ENCODE measurements around the gene USH1C.

USH1C gene

GRCh38 chr11:17568944-17569343 lies 24.7 kb upstream of the USH1C start:
- DNase-seq = no peak

- DNase-seq = no peak
Measured at GRCh38 chr11:17564687-17565042, 20.4 kb upstream of the USH1C start.

- no peak for DNase-seq
Measured at GRCh38 chr11:17563961-17564686, 19.9 kb upstream of the USH1C start.

- DNase-seq = no peak
Measured at GRCh38 chr11:17563231-17563646, 19.0 kb upstream of the USH1C start.

GRCh38 chr11:17561526-17561925 lies 17.3 kb upstream of the USH1C start:
- DNase-seq = no peak

GRCh38 chr11:17561111-17561415 lies 16.8 kb upstream of the USH1C start:
- DNase-seq = no peak

- no peak for DNase-seq
Measured at GRCh38 chr11:17560281-17561110, 16.3 kb upstream of the USH1C start.

- no peak for DNase-seq
Measured at GRCh38 chr11:17559341-17560087, 15.3 kb upstream of the USH1C start.

- no peak for DNase-seq
Measured at GRCh38 chr11:17558916-17559315, 14.7 kb upstream of the USH1C start.

- DNase-seq = no peak
Measured at GRCh38 chr11:17558025-17558780, 14.0 kb upstream of the USH1C start.

- no peak for DNase-seq
Measured at GRCh38 chr11:17556999-17557398, 12.8 kb upstream of the USH1C start.

- no peak for DNase-seq
Measured at GRCh38 chr11:17554487-17554886, 10.3 kb upstream of the USH1C start.

GRCh38 chr11:17553249-17553546 lies 9.0 kb upstream of the USH1C start:
- DNase-seq = no peak

- no peak for DNase-seq
Measured at GRCh38 chr11:17552392-17553248, 8.4 kb upstream of the USH1C start.

- DNase-seq = no peak
Measured at GRCh38 chr11:17552041-17552355, 7.8 kb upstream of the USH1C start.

GRCh38 chr11:17551347-17552040 lies 7.3 kb upstream of the USH1C start:
- no peak for DNase-seq

- no peak for DNase-seq
Measured at GRCh38 chr11:17550450-17551346, 6.5 kb upstream of the USH1C start.

GRCh38 chr11:17548444-17548843 lies 4.2 kb upstream of the USH1C start:
- no peak for DNase-seq

- no peak for DNase-seq
Measured at GRCh38 chr11:17547932-17548331, 3.7 kb upstream of the USH1C start.

- DNase-seq = no peak
Measured at GRCh38 chr11:17547051-17547577, 2.9 kb upstream of the USH1C start, which contains the start of gene OTOG. TSS of gene OTOG (plus strand) at chr11:17547259. CDS start at chr11:17547373, 114 bp downstream.
